ENCODE results near the gene GPR157. TPM values are rescaled to one million over a fixed set of nuclear protein-coding genes. Genes with fewer than 3 reads are reported as not detected.

The GPR157 gene
- total and polyA plus RNA-seq, 2 donors (not counting 1 experiment from before 2014, with no cell fraction given) = 2.0 to 21.2 TPM

- peak overlapping the region; percentile 66 for H3K4me3 Mint-ChIP-seq
- no peaks in the 10 kb centered on the region for H3K36me3 ChIP-seq (replicated peaks in 1 of 2; ENCODE audit: control extremely low read depth in 1 of 2, control insufficient read depth in 1 of 2, extremely low read depth in 1 of 2, insufficient read depth in 2 of 2, low read length in 1 of 2)
- H3K9me3 Mint-ChIP-seq (ENCODE audit: insufficient read depth) = no peaks in the 10 kb centered on the region
- intact Hi-C loops (cut with micrococcal nuclease) = loop anchor here (5.0 kb wide), 2 partner anchors 72 to 657 kb away; no protein-coding TSS in a partner anchor
- peaks cover 80 to 89% of the 10 kb centered on the region in 2 donors for H3K4me1 ChIP-seq (ENCODE audit: control insufficient read depth in 2 of 2, insufficient read depth in 2 of 2, low read length in 2 of 2)
- WGBS (ENCODE audit: insufficient coverage) = 21% methylated on average over 14 of the region's 19 CpGs
- H3K27me3 ChIP-seq (replicated peaks in 1 of 4; ENCODE audit: control extremely low read depth in 1 of 4, control insufficient read depth in 3 of 4, insufficient read depth in 4 of 4, low read length in 3 of 4) = peaks cover 0 to 6% (median 3%) of the 10 kb centered on the region in 4 experiments
- no peaks in the 10 kb centered on the region for H4K20me1 ChIP-seq (ENCODE audit: control insufficient read depth, insufficient read depth, low read length, poor library complexity, severe bottlenecking)
- no peaks in the 10 kb centered on the region for H3K79me2 ChIP-seq (ENCODE audit: control insufficient read depth, insufficient read depth, low read length)
- peak overlapping the region; percentile 36 for H2AFZ ChIP-seq (ENCODE audit: insufficient read depth, low read depth, low read length, poor library complexity, severe bottlenecking)
- H3K4me1 Mint-ChIP-seq = peaks cover 76% of the 10 kb centered on the region
- POLR2A ChIA-PET = interaction anchor here (0.8 kb wide), 1 partner anchor 43 kb away, joined by 3 read pairs; no protein-coding TSS in a partner anchor
- H3K9ac ChIP-seq (ENCODE audit: low read length) = no peak overlapping the region
- H3K4me2 ChIP-seq (replicated peaks; ENCODE audit: low read depth, low read length, poor library complexity, severe bottlenecking) = peak overlapping the region; percentile 56
- no peak overlapping the region for H3K27ac ChIP-seq (ENCODE audit: low read length in 2 of 2)
- H3K4me3 ChIP-seq (ENCODE audit: control extremely low read depth in 1 of 5, extremely low read depth in 1 of 5, insufficient read depth in 1 of 5, low read depth in 2 of 5, low read length in 4 of 5) = peak overlapping the region in 1 of 5 experiments; percentile 8
- peaks cover 14% of the 10 kb centered on the region for H3K27me3 Mint-ChIP-seq
- DNase-seq (no peak), ATAC-seq (ENCODE audit: low read depth) (no peak)
- CTCF ChIA-PET = interaction anchor here (1.4 to 1.9 kb wide), 2 partner anchors 9 to 74 kb away, joined by 3 to 10 read pairs; no protein-coding TSS in a partner anchor
- TF ChIP-seq EZH2 (IDR thresholded peaks at IDR 0.05; ENCODE audit: borderline replicate concordance, insufficient read depth, low read depth, low read length, poor library complexity, severe bottlenecking) (no peak), CTCF (IDR thresholded peaks at IDR 0.05) (no peak)
- H3K27ac Mint-ChIP-seq = peak overlapping the region; percentile 46
- peaks cover 0 to 10% (median 0%) of the 10 kb centered on the region in 3 donors for H3K9me3 ChIP-seq (ENCODE audit: control extremely low read depth in 1 of 3, control insufficient read depth in 2 of 3, insufficient read depth in 1 of 3, low read length in 2 of 3)
Observed at GRCh38 chr1:9078752-9079500, 50.0 kb downstream of the GPR157 start.

All from B cell (primary cell).